Left lung (tissue), 10 donors: ENCODE data around the gene OPA3. TPM values are rescaled to one million over a fixed set of nuclear protein-coding genes. Genes with fewer than 3 reads are reported as not detected.
A peak's percentile ranks its signal among the peaks of the same experiment; 100 is the strongest.
"Not testable (repeated sequence)": the region's sequence is repeated elsewhere in the genome, so short reads cannot be mapped to it uniquely, and the experiment has no call there.

Source experiments
- ATAC-seq: fragments of 200-7000 bp; cut with Tn5 transposase; one replicate; pipeline ENCODE4 v1.9.1; 2020; ENCODE audit warnings: moderate library complexity
- DNase-seq, 4 donors: peaks; one replicate each; pipeline ENCODE4 v3.0.0-alpha.2; 2013 to 2020
- H3K27ac ChIP-seq, 2 donors: fragments of 200-600 bp; sonication (generic) in 1 of 2; one replicate each; pipeline versions ENCODE4 v1.5.0 to v1.8.0; 2020 to 2021
- H3K27me3 ChIP-seq, 2 donors: fragments of 200-600 bp; sonication (generic) in 1 of 2; one replicate each; pipeline versions ENCODE4 v1.5.0 to v1.8.0; 2020 to 2021
- H3K36me3 ChIP-seq, 2 donors: fragments of 200-600 bp; sonication (generic) in 1 of 2; one replicate each; pipeline versions ENCODE4 v1.5.0 to v1.8.0; 2020 to 2021
- H3K4me1 ChIP-seq, 2 donors: fragments of 200-600 bp; one replicate each; pipeline ENCODE4 v1.8.0; 2021
- H3K4me3 ChIP-seq, 2 donors: fragments of 200-600 bp; sonication (generic) in 1 of 2; one replicate each; pipeline versions ENCODE4 v1.5.0 to v1.8.0; 2020 to 2021; ENCODE audit warnings: mild to moderate bottlenecking in 1 of 2
- H3K9me3 ChIP-seq, 2 donors: fragments of 200-600 bp; sonication (generic) in 1 of 2; one replicate each; pipeline versions ENCODE4 v1.5.0 to v1.8.0; 2020 to 2021
- CTCF ChIP-seq, 2 donors: fragments of 200-600 bp; sonication (generic) in 1 of 2; IDR thresholded peaks; one replicate each; pipeline versions ENCODE4 v1.5.0 to v1.8.0; 2021; ENCODE audit warnings: antibody characterized with exemption in 2 of 2
- intact Hi-C, 2 donors: fragments of 100-400 bp; cut with DNase I; formaldehyde crosslinking; loops; one replicate each; pipeline versions ENCODE4 v1.11.2 to v1.14.2; 2022
- polyA plus RNA-seq, 6 donors: library from polyadenylated mRNA; unstranded; fragments of 120-200 nt; gene quantifications; one replicate each; pipeline ENCODE4 v1.2.1, GENCODE V29; 2013; ENCODE audit not compliant: insufficient read length in 6 of 6
- total RNA-seq, 2 donors: library from RNA; stranded (reverse); fragmentation: NEBNext Ultra II Directional; extraction: Animal tissue kit (Norgen Biotek cat#: 25700); gene quantifications; one replicate each; pipeline ENCODE4 v1.2.1, GENCODE V29; 2021
- donor health status: DM: no; HTN: yes; CAD: no.
- donor health status: DM: no; HTN: no; CAD: no.

OPA3 gene
- total and polyA plus RNA-seq, 8 donors = 4.8 to 17.9 (median 7.2) TPM

GRCh38 chr19:45623984-45624383, 39.4 kb upstream of the OPA3 start:
- no peak overlapping the region for H3K27ac ChIP-seq
- H3K36me3 ChIP-seq = peaks cover 0 to 93% of the 10 kb centered on the region in 2 donors
- intact Hi-C loops = no loop called here
- H3K27me3 ChIP-seq = no peaks in the 10 kb centered on the region
- no peaks in the 10 kb centered on the region for H3K4me1 ChIP-seq
- DNase-seq (no peak), ATAC-seq (no peak)
- H3K9me3 ChIP-seq = no peaks in the 10 kb centered on the region
- TF ChIP-seq CTCF (IDR thresholded peaks at IDR 0.05) = no peak
- no peak overlapping the region for H3K4me3 ChIP-seq

GRCh38 chr19:45621976-45622503, 37.4 kb upstream of the OPA3 start:
- Histone ChIP-seq H3K4me3 (no peak overlapping the region), H3K4me1 (no peaks in the 10 kb centered on the region), H3K27me3 (no peaks in the 10 kb centered on the region), H3K36me3 (peaks cover 0 to 96% of the 10 kb centered on the region in 2 donors), H3K27ac (no peak overlapping the region), H3K9me3 (no peaks in the 10 kb centered on the region)
- TF ChIP-seq CTCF (IDR thresholded peaks at IDR 0.05) = no peak
- DNase-seq (no peak), ATAC-seq (no peak)
- intact Hi-C loops = no loop called here

- ATAC-seq = no peak
- Histone ChIP-seq H3K36me3 (peaks cover 0 to 98% of the 10 kb centered on the region in 2 donors), H3K4me3 (no peak overlapping the region), H3K27me3 (no peaks in the 10 kb centered on the region), H3K4me1 (no peaks in the 10 kb centered on the region), H3K9me3 (no peaks in the 10 kb centered on the region), H3K27ac (no peak overlapping the region)
- DNase-seq = no peak
- no peak for TF ChIP-seq CTCF (IDR thresholded peaks at IDR 0.05)
- intact Hi-C loops = no loop called here
These were observed 36.8 kb upstream of the OPA3 start for GRCh38 chr19:45621389-45621788.

GRCh38 chr19:45616704-45617017, 32.1 kb upstream of the OPA3 start:
- ATAC-seq (no peak), DNase-seq (no peak)
- intact Hi-C loops = no loop called here
- H3K27ac ChIP-seq = no peak overlapping the region
- TF ChIP-seq CTCF (IDR thresholded peaks at IDR 0.05) = no peak
- no peak overlapping the region for H3K4me3 ChIP-seq
- H3K36me3 ChIP-seq = peaks cover 0 to 86% of the 10 kb centered on the region in 2 donors
- H3K9me3 ChIP-seq = no peaks in the 10 kb centered on the region
- H3K4me1 ChIP-seq = peaks cover 0 to 20% of the 10 kb centered on the region in 2 donors
- H3K27me3 ChIP-seq = no peaks in the 10 kb centered on the region

GRCh38 chr19:45615795-45616703, 31.4 kb upstream of the OPA3 start:
- Histone ChIP-seq H3K9me3 (no peaks in the 10 kb centered on the region), H3K36me3 (peaks cover 0 to 86% of the 10 kb centered on the region in 2 donors), H3K27me3 (no peaks in the 10 kb centered on the region), H3K27ac (no peak overlapping the region), H3K4me3 (no peak overlapping the region), H3K4me1 (peaks cover 0 to 20% of the 10 kb centered on the region in 2 donors)
- intact Hi-C loops = no loop called here
- DNase-seq (peak; percentile 36 to 88 (median 69)), ATAC-seq (peak; percentile 80)
- no peak for TF ChIP-seq CTCF (IDR thresholded peaks at IDR 0.05)

GRCh38 chr19:45615056-45615455, 30.5 kb upstream of the OPA3 start:
- ATAC-seq, H3K9me3 ChIP-seq, DNase-seq, intact Hi-C loops, H3K4me3 ChIP-seq, H3K27me3 ChIP-seq: not testable (repeated sequence)
- Histone ChIP-seq H3K4me1 (peaks cover 0 to 20% of the 10 kb centered on the region in 2 donors), H3K27ac (peak overlapping the region in 1 of 2 donors; percentile 59), H3K36me3 (peaks cover 0 to 86% of the 10 kb centered on the region in 2 donors)
